Left lung (tissue), 10 donors: ENCODE results near the gene SALL2. TPM values are rescaled to one million over a fixed set of nuclear protein-coding genes. Genes with fewer than 3 reads are reported as not detected.
A peak's percentile ranks its signal among the peaks of the same experiment; 100 is the strongest.

Experiments
- ATAC-seq: fragments of 200-7000 bp; cut with Tn5 transposase; one replicate; pipeline ENCODE4 v1.9.1; 2020; ENCODE audit warnings: moderate library complexity
- DNase-seq, 4 donors: peaks; one replicate each; pipeline ENCODE4 v3.0.0-alpha.2; 2013 to 2020
- H3K27ac ChIP-seq, 2 donors: fragments of 200-600 bp; sonication (generic) in 1 of 2; one replicate each; pipeline versions ENCODE4 v1.5.0 to v1.8.0; 2020 to 2021
- H3K27me3 ChIP-seq, 2 donors: fragments of 200-600 bp; sonication (generic) in 1 of 2; one replicate each; pipeline versions ENCODE4 v1.5.0 to v1.8.0; 2020 to 2021
- H3K36me3 ChIP-seq, 2 donors: fragments of 200-600 bp; sonication (generic) in 1 of 2; one replicate each; pipeline versions ENCODE4 v1.5.0 to v1.8.0; 2020 to 2021
- H3K4me1 ChIP-seq, 2 donors: fragments of 200-600 bp; one replicate each; pipeline ENCODE4 v1.8.0; 2021
- H3K4me3 ChIP-seq, 2 donors: fragments of 200-600 bp; sonication (generic) in 1 of 2; one replicate each; pipeline versions ENCODE4 v1.5.0 to v1.8.0; 2020 to 2021; ENCODE audit warnings: mild to moderate bottlenecking in 1 of 2
- H3K9me3 ChIP-seq, 2 donors: fragments of 200-600 bp; sonication (generic) in 1 of 2; one replicate each; pipeline versions ENCODE4 v1.5.0 to v1.8.0; 2020 to 2021
- CTCF ChIP-seq, 2 donors: fragments of 200-600 bp; sonication (generic) in 1 of 2; IDR thresholded peaks; one replicate each; pipeline versions ENCODE4 v1.5.0 to v1.8.0; 2021; ENCODE audit warnings: antibody characterized with exemption in 2 of 2
- intact Hi-C, 2 donors: fragments of 100-400 bp; cut with DNase I; formaldehyde crosslinking; loops; one replicate each; pipeline versions ENCODE4 v1.11.2 to v1.14.2; 2022
- polyA plus RNA-seq, 6 donors: library from polyadenylated mRNA; unstranded; fragments of 120-200 nt; gene quantifications; one replicate each; pipeline ENCODE4 v1.2.1, GENCODE V29; 2013; ENCODE audit not compliant: insufficient read length in 6 of 6
- total RNA-seq, 2 donors: library from RNA; stranded (reverse); fragmentation: NEBNext Ultra II Directional; extraction: Animal tissue kit (Norgen Biotek cat#: 25700); gene quantifications; one replicate each; pipeline ENCODE4 v1.2.1, GENCODE V29; 2021
- donor health status: DM: no; HTN: yes; CAD: no.
- donor health status: DM: no; HTN: no; CAD: no.

SALL2 gene
- total and polyA plus RNA-seq, 8 donors, result 7.6 to 44.9 (median 36.1) TPM

- Histone ChIP-seq H3K9me3 (no peaks in the 10 kb centered on the region), H3K27me3 (peaks cover 0 to 11% of the 10 kb centered on the region in 2 donors), H3K4me1 (peaks cover 0 to 33% of the 10 kb centered on the region in 2 donors), H3K36me3 (no peaks in the 10 kb centered on the region), H3K4me3 (peak overlapping the region; percentile 53 to 57), H3K27ac (no peak overlapping the region)
- ATAC-seq (no peak), DNase-seq (no peak)
- no peak for TF ChIP-seq CTCF (IDR thresholded peaks at IDR 0.05)
- intact Hi-C loops, result no loop called here
Measured at GRCh38 chr14:21524575-21525490, 1.3 kb downstream of the SALL2 start.

- Histone ChIP-seq H3K36me3 (no peaks in the 10 kb centered on the region), H3K9me3 (no peaks in the 10 kb centered on the region), H3K4me3 (no peak overlapping the region), H3K27ac (no peak overlapping the region), H3K27me3 (peaks cover 0 to 11% of the 10 kb centered on the region in 2 donors), H3K4me1 (peaks cover 0 to 25% of the 10 kb centered on the region in 2 donors)
- ATAC-seq (no peak), DNase-seq (no peak)
- intact Hi-C loops, result no loop called here
- TF ChIP-seq CTCF (IDR thresholded peaks at IDR 0.05), result no peak
Measured at GRCh38 chr14:21523203-21523602, 2.9 kb downstream of the SALL2 start.

- ATAC-seq (peak; percentile 10), DNase-seq (no peak)
- Histone ChIP-seq H3K9me3 (no peaks in the 10 kb centered on the region), H3K4me1 (peaks cover 0 to 8% of the 10 kb centered on the region in 2 donors), H3K27ac (no peak overlapping the region), H3K27me3 (peaks cover 0 to 8% of the 10 kb centered on the region in 2 donors), H3K36me3 (no peaks in the 10 kb centered on the region), H3K4me3 (no peak overlapping the region)
- TF ChIP-seq CTCF (IDR thresholded peaks at IDR 0.05), result no peak
- intact Hi-C loops, result no loop called here
Measured at GRCh38 chr14:21521501-21521900, 4.6 kb downstream of the SALL2 start.

- peaks cover 0 to under 1% of the 10 kb centered on the region in 2 donors for H3K27me3 ChIP-seq
- H3K27ac ChIP-seq, result no peak overlapping the region
- no peak for TF ChIP-seq CTCF (IDR thresholded peaks at IDR 0.05)
- no peaks in the 10 kb centered on the region for H3K36me3 ChIP-seq
- H3K4me1 ChIP-seq, result peaks cover 0 to 6% of the 10 kb centered on the region in 2 donors
- DNase-seq (no peak), ATAC-seq (no peak)
- intact Hi-C loops, result no loop called here
- H3K4me3 ChIP-seq, result no peak overlapping the region
- no peaks in the 10 kb centered on the region for H3K9me3 ChIP-seq
Measured at GRCh38 chr14:21520767-21521166, 5.4 kb downstream of the SALL2 start.

GRCh38 chr14:21518725-21519124 is 7.4 kb downstream of the SALL2 start:
- H3K36me3 ChIP-seq, result no peaks in the 10 kb centered on the region
- TF ChIP-seq CTCF (IDR thresholded peaks at IDR 0.05), result no peak
- no peak for ATAC-seq

More at GRCh38 chr14:21518725-21519124, 7.4 kb downstream of the SALL2 start:
- no peak for DNase-seq
- Histone ChIP-seq H3K4me3 (no peak overlapping the region), H3K9me3 (no peaks in the 10 kb centered on the region), H3K27ac (no peak overlapping the region), H3K4me1 (no peaks in the 10 kb centered on the region), H3K27me3 (no peaks in the 10 kb centered on the region)
- intact Hi-C loops, result no loop called here
